HG02943 (cell line): Measurements from ENCODE around the gene ZC3H8.
"Not testable (repeated sequence)": the region's sequence is repeated elsewhere in the genome, so short reads cannot be mapped to it uniquely, and the experiment has no call there.

Experiments used
- ATAC-seq: cut with Tn5 transposase; IDR thresholded peaks from one replicate; pipeline ENCODE4 v1.9.1; 2021; ENCODE audit warnings: mild to moderate bottlenecking, low read depth, moderate library complexity; ENCODE audit not compliant: unreplicated experiment

The ZC3H8 gene

GRCh38 chr2:112260295-112260625 lies 5.4 kb upstream of the ZC3H8 start:
- no peak for ATAC-seq

- ATAC-seq, result no peak
These were observed 4.9 kb upstream of the ZC3H8 start for GRCh38 chr2:112259509-112260294.

- ATAC-seq, result no peak
These were observed 2.7 kb upstream of the ZC3H8 start for GRCh38 chr2:112257575-112257974.

GRCh38 chr2:112256654-112257053 lies 1.8 kb upstream of the ZC3H8 start:
- ATAC-seq, result no peak

- ATAC-seq, result no peak
These were observed 1.0 kb upstream of the ZC3H8 start for GRCh38 chr2:112255875-112256274.

GRCh38 chr2:112253261-112253815 lies 1.5 kb downstream of the ZC3H8 start:
- no peak for ATAC-seq

GRCh38 chr2:112251271-112251670 lies 3.6 kb downstream of the ZC3H8 start:
- no peak for ATAC-seq

- ATAC-seq, result no peak
These were observed 10.0 kb downstream of the ZC3H8 start for GRCh38 chr2:112244854-112245253.

GRCh38 chr2:112243233-112243632 lies 11.6 kb downstream of the ZC3H8 start:
- ATAC-seq, result no peak

- ATAC-seq, result no peak
These were observed 12.5 kb downstream of the ZC3H8 start for GRCh38 chr2:112242384-112242783.

- no peak for ATAC-seq
These were observed 15.0 kb downstream of the ZC3H8 start for GRCh38 chr2:112239862-112240261.

GRCh38 chr2:112230371-112230770 lies 24.5 kb downstream of the ZC3H8 start:
- ATAC-seq, result no peak

- no peak for ATAC-seq
These were observed 25.5 kb downstream of the ZC3H8 start for GRCh38 chr2:112229348-112229747.

GRCh38 chr2:112220831-112221230 lies 34.0 kb downstream of the ZC3H8 start:
- ATAC-seq, result no peak

GRCh38 chr2:112220186-112220585 lies 34.7 kb downstream of the ZC3H8 start:
- no peak for ATAC-seq

GRCh38 chr2:112217854-112218253 lies 37.0 kb downstream of the ZC3H8 start:
- no peak for ATAC-seq

- no peak for ATAC-seq
These were observed 38.7 kb downstream of the ZC3H8 start for GRCh38 chr2:112216167-112216566.

- not testable (repeated sequence) for ATAC-seq
These were observed 46.9 kb downstream of the ZC3H8 start for GRCh38 chr2:112207905-112208304.

GRCh38 chr2:112204411-112204810 lies 50.4 kb downstream of the ZC3H8 start:
- no peak for ATAC-seq

- no peak for ATAC-seq
These were observed 53.0 kb downstream of the ZC3H8 start for GRCh38 chr2:112201696-112202430.

GRCh38 chr2:112199188-112199587 lies 55.7 kb downstream of the ZC3H8 start:
- ATAC-seq, result no peak

- ATAC-seq, result no peak
These were observed 56.1 kb downstream of the ZC3H8 start for GRCh38 chr2:112198780-112199179.
